SK-N-MC (cell line): ENCODE data around the gene ZBTB20.

Experiments
- DNase-seq: peaks from one replicate; pipeline ENCODE4 v3.0.0-alpha.2; 2011; ENCODE audit warnings: low read depth, low spot score
- H3K27ac ChIP-seq: fragments of 200-600 bp; sonication (generic); 2 replicates; pipeline ENCODE4 v1.5.1; 2016; ENCODE audit warnings: mixed run types
- H3K36me3 ChIP-seq: fragments of 200-600 bp; sonication (generic); 2 replicates; pipeline ENCODE4 v1.6.1; 2017; ENCODE audit warnings: antibody characterized with exemption, low read length, mixed read lengths; ENCODE audit not compliant: insufficient read depth
- H3K4me3 ChIP-seq: fragments of 200-600 bp; sonication (generic); 2 replicates; pipeline ENCODE4 v1.5.1; 2016
- H3K9ac ChIP-seq: fragments of 200-600 bp; sonication (generic); 2 replicates; pipeline ENCODE4 v1.8.0; 2017; ENCODE audit warnings: mixed run types, mixed read lengths; ENCODE audit not compliant: insufficient read length
- H3K9me3 ChIP-seq: fragments of 200-600 bp; sonication (generic); 2 replicates; pipeline ENCODE4 v1.6.1; 2017; ENCODE audit warnings: low read depth, mild to moderate bottlenecking, antibody characterized with exemption, low read length, moderate library complexity, mixed read lengths
- EZH2 ChIP-seq: fragments of 200-600 bp; sonication (generic); IDR thresholded peaks from one replicate; pipeline ENCODE4 v1.6.1; 2017; ENCODE audit warnings: antibody characterized with exemption
- FOXP2 ChIP-seq: optimal IDR thresholded peaks from 2 replicates; pipeline ENCODE3; 2011; ENCODE audit warnings: mild to moderate bottlenecking, moderate library complexity; ENCODE audit not compliant: insufficient read depth; ENCODE audit errors: extremely low read length, control extremely low read depth
- POLR2AphosphoS5 ChIP-seq: IDR thresholded peaks from 2 replicates; pipeline ENCODE4 v1.6.1; 2012; ENCODE audit warnings: mild to moderate bottlenecking, low read depth, low read length, borderline replicate concordance

ZBTB20 gene

DNA sequence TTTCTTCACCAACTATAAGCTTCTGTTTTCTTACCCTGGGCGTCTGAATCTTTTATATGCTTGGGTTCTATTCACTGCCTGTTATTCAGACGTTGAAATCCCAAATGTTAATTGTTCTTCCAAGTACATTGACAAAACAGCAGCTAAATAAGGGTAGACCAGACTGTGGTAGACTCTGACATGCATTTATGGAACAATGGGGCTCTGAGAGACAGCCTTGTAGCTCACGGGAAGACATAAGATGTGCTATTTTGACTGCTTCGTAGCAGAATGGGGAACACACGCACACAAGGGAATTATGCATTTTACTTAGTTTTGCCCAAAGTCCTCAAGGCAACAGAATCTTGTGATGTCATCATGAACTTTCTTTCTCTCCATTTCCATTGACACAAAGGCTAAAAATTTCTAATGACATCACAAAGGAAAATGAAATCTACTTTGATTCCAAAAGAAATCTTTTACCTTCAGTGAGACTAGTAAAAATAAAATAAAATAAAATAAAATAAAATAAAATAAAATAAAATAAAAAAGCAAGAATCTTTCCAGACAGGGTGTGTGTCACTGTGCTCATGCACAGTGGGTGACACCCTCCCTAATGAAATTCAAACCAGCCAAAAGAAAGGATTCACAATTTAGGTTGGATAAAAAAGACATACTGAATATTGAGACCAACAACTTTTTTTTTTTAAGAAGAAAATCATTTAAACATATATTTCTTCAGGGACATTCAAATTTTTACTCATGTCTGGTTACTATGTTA lies 346.6 kb downstream of the ZBTB20 start:
- Histone ChIP-seq H3K36me3 (no peaks in the 10 kb centered on the region), H3K9ac (no peak overlapping the region), H3K9me3 (no peaks in the 10 kb centered on the region), H3K27ac (no peak overlapping the region), H3K4me3 (no peak overlapping the region)
- TF ChIP-seq EZH2: no peak
- no peak for TF ChIP-seq POLR2AphosphoS5
- no peak for TF ChIP-seq FOXP2
- no peak for DNase-seq

DNA sequence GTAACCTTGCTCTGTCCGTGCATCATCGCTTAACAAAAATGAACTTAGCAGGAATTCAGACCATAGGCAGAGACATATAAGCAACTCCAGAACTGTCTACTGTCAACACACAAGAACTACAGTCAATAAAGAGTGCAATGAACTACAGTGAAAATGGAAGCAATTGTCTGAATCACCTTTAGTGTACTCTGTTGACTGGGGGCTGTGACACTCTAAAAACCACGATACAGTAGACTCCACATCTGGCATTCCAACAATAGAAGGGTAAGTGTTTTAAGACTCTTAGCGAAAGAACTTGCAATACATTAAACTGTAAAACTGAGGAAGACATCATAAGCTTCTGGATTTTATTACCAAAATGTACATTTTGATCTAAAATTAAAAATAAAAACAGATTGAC lies 347.3 kb downstream of the ZBTB20 start:
- Histone ChIP-seq H3K4me3 (no peak overlapping the region), H3K9me3 (no peaks in the 10 kb centered on the region), H3K27ac (no peak overlapping the region), H3K36me3 (no peaks in the 10 kb centered on the region), H3K9ac (no peak overlapping the region)
- DNase-seq: no peak
- no peak for TF ChIP-seq FOXP2

GRCh38 chr3:114796796-114797195 lies 350.3 kb downstream of the ZBTB20 start:
- no peak for DNase-seq
- Histone ChIP-seq H3K4me3 (no peak overlapping the region), H3K36me3 (no peaks in the 10 kb centered on the region), H3K9ac (no peak overlapping the region), H3K9me3 (no peaks in the 10 kb centered on the region), H3K27ac (no peak overlapping the region)
- TF ChIP-seq EZH2 (no peak), FOXP2 (no peak), POLR2AphosphoS5 (no peak)

GRCh38 chr3:114794894-114795630 lies 352.0 kb downstream of the ZBTB20 start:
- TF ChIP-seq FOXP2 (no peak), EZH2 (no peak), POLR2AphosphoS5 (no peak)
- no peak overlapping the region for H3K4me3 ChIP-seq
- no peak overlapping the region for H3K27ac ChIP-seq
- DNase-seq: no peak
- H3K9me3 ChIP-seq: no peaks in the 10 kb centered on the region
- no peaks in the 10 kb centered on the region for H3K36me3 ChIP-seq
- H3K9ac ChIP-seq: no peak overlapping the region

GRCh38 chr3:114792159-114792918 lies 354.7 kb downstream of the ZBTB20 start:
- no peak for DNase-seq
- H3K9ac ChIP-seq: no peak overlapping the region
- H3K4me3 ChIP-seq: no peak overlapping the region
- TF ChIP-seq EZH2 (no peak), FOXP2 (no peak), POLR2AphosphoS5 (no peak)
- H3K36me3 ChIP-seq: no peaks in the 10 kb centered on the region
- no peak overlapping the region for H3K27ac ChIP-seq
- H3K9me3 ChIP-seq: no peaks in the 10 kb centered on the region

DNA sequence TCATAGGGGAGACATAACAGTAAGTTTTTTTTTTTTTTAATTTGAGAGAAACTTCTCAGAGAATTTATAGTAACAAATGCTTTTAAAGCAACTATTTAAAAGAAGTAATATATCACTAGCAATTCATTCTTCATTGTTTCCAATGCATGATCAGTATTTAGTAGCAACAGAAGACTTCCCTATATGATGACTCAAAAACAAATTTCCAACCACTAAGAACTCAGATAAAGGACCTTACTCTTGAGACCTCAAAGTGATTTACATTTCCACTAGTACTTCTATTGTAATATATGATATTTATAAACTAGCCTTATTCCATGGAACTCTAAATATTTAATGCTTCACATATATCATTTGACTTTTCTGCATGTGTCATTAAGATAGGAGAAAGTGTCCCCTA lies 356.3 kb downstream of the ZBTB20 start:
- no peak overlapping the region for H3K9ac ChIP-seq
- no peaks in the 10 kb centered on the region for H3K36me3 ChIP-seq
- TF ChIP-seq FOXP2 (no peak), POLR2AphosphoS5 (no peak), EZH2 (no peak)
- DNase-seq: no peak
- H3K9me3 ChIP-seq: no peaks in the 10 kb centered on the region
- H3K27ac ChIP-seq: no peak overlapping the region
- no peak overlapping the region for H3K4me3 ChIP-seq

DNA sequence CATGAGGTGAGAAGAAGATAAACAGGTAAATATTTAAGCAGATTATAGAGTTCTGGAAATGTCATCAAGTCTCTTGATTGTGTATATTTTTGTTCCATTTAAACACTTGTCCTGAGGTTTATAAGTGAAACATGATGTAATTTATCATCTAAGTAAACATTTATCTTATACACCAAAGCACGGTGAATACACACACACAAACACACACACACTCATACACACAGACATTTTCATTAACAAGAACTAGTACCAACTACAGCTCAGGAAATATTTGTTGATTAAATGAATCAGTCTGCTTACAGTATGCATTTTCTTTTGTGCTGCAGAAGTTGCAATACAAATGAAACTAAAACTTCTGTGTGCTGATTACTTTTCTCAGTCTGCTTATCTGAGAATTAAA lies 357.3 kb downstream of the ZBTB20 start:
- Histone ChIP-seq H3K9ac (no peak overlapping the region), H3K27ac (no peak overlapping the region), H3K36me3 (no peaks in the 10 kb centered on the region), H3K4me3 (no peak overlapping the region), H3K9me3 (no peaks in the 10 kb centered on the region)
- no peak for DNase-seq
- TF ChIP-seq FOXP2 (no peak), EZH2 (no peak), POLR2AphosphoS5 (no peak)

DNA sequence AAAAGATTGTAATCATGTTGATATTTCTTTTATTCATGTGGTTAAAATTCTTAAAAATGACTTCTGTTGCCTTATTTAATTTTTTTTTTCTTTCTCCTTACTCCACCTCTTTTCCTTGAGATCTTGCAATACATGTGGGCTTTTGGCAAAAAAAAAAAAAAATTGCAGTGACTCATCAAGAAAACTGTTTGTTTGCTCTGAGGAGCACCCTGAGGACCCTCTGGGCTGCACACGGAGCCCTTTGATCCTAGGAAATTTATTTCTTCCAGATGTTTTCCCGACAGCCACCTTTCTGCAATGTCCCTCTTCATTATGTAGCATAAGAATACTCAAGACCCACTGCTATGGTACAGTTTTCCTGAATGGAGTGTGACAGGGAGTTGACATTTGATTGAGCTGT lies 371.7 kb downstream of the ZBTB20 start:
- H3K9ac ChIP-seq: no peak overlapping the region
- H3K9me3 ChIP-seq: no peaks in the 10 kb centered on the region
- no peak for TF ChIP-seq POLR2AphosphoS5
- TF ChIP-seq FOXP2: no peak
- TF ChIP-seq EZH2: no peak
- no peak overlapping the region for H3K4me3 ChIP-seq
- no peak for DNase-seq
- H3K36me3 ChIP-seq: no peaks in the 10 kb centered on the region
- no peak overlapping the region for H3K27ac ChIP-seq
